Duodenal mucosa (tissue), 2 donors: Measurements from ENCODE around the gene PDE8A.

ENCODE experiments used
- H3K27ac ChIP-seq: one replicate; pipeline ENCODE4 v1.7.0; 2013; ENCODE audit warnings: low read depth, low read length
- H3K27me3 ChIP-seq, 2 donors: one replicate each; pipeline ENCODE4 v1.7.0; 2013; ENCODE audit warnings: low read length in 2 of 2, control low read depth in 1 of 2; ENCODE audit not compliant: insufficient read depth in 2 of 2, control insufficient read depth in 1 of 2
- H3K36me3 ChIP-seq, 2 donors: one replicate each; pipeline ENCODE4 v1.7.0; 2013; ENCODE audit warnings: low read length in 2 of 2, control low read depth in 1 of 2; ENCODE audit not compliant: insufficient read depth in 2 of 2, control insufficient read depth in 1 of 2
- H3K4me1 ChIP-seq, 2 donors: one replicate each; pipeline ENCODE4 v1.7.0; 2013; ENCODE audit warnings: low read length in 2 of 2, control low read depth in 1 of 2; ENCODE audit not compliant: insufficient read depth in 2 of 2, control insufficient read depth in 1 of 2
- H3K4me3 ChIP-seq, 2 donors: one replicate each; pipeline ENCODE4 v1.7.0; 2013; ENCODE audit warnings: low read length in 2 of 2, low read depth in 1 of 2
- H3K9ac ChIP-seq, 2 donors: one replicate each; pipeline ENCODE4 v1.7.0; 2013; ENCODE audit warnings: low read length in 2 of 2, low read depth in 1 of 2
- H3K9me3 ChIP-seq, 2 donors: one replicate each; pipeline ENCODE4 v1.7.0; 2013; ENCODE audit warnings: low read length in 2 of 2, control low read depth in 1 of 2; ENCODE audit not compliant: control insufficient read depth in 1 of 2

The PDE8A gene

DNA sequence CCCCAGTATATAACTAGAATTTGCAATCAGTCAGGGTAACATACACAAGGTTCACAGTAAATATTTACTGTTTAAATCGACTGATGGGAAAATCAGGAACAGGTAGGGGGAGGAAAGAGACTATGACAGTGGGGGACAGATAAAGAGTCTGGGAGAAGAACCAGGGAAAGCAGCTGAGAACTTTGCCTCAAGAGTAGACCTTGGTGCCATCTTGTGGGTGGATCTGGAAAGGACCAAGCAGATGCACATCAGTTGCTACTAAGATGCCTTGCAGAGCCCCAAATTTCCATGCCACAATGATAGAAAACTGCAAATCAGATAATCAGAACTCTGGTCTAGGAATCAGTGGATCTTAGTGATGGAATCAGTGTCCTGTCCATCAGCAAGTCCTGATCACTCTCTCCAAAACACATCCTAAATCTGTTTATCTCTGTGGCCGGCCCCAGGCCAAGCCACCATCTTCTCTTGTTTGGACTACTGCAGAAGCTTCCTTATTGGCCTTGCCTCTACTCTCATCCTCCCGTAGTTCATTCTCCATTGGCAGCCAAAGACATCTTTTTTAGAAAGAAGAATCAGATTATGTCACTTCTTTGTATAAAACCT, 62.7 kb downstream of the PDE8A start:
- H3K36me3 ChIP-seq: no peaks in the 10 kb centered on the region

DNA sequence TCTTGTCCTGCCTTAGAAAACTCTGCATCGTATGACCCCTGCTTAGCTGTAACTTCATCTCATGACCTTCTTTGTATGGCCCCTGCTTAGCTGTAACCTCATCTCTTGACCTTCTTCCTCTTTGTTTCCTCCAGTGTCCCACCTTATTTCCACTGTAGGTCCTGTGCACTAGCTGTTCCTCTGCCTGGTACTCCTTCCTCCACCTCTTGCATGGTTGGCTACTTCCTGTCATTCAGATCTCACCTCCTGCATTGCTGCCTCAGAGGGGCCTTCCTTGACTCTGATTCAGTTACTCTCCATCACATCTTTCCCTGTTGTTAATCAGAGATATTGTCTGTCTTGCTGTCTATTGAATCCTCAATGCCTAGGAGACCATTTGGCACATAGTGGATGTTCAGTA, 63.2 kb downstream of the PDE8A start:
- Histone ChIP-seq H3K27me3 (no peaks in the 10 kb centered on the region), H3K4me3 (no peak overlapping the region), H3K9me3 (no peaks in the 10 kb centered on the region), H3K36me3 (no peaks in the 10 kb centered on the region), H3K4me1 (peaks cover 0 to 7% of the 10 kb centered on the region in 2 donors), H3K9ac (no peak overlapping the region), H3K27ac (no peak overlapping the region)

More for the DNA sequence above, 62.7 kb downstream of the PDE8A start:
- Histone ChIP-seq H3K9me3 (no peaks in the 10 kb centered on the region), H3K4me1 (peaks cover 0 to 7% of the 10 kb centered on the region in 2 donors), H3K9ac (no peak overlapping the region), H3K4me3 (no peak overlapping the region), H3K27me3 (no peaks in the 10 kb centered on the region), H3K27ac (no peak overlapping the region)

DNA sequence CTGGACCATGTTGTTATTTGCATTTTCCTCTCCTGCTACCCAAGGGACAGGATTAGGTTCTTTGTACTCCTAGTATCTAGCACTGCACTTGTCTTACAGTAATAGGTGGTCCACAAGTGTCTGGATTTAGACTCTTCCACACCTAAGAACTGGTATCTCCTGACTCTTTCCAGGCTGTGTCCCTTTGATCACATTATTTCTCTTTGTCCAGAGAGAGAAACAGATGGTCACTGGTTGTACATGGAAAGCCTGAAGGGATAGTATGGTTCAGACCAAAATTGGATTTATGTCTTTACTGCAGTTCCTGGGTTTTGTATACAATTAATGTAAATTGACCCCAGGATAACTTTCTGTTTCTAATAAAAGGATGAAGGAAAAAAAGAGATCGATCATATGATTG, 64.0 kb downstream of the PDE8A start:
- no peak overlapping the region for H3K9ac ChIP-seq
- peaks cover 0 to 7% of the 10 kb centered on the region in 2 donors for H3K4me1 ChIP-seq
- no peaks in the 10 kb centered on the region for H3K9me3 ChIP-seq
- no peaks in the 10 kb centered on the region for H3K27me3 ChIP-seq
- no peak overlapping the region for H3K4me3 ChIP-seq
- no peak overlapping the region for H3K27ac ChIP-seq
- no peaks in the 10 kb centered on the region for H3K36me3 ChIP-seq

DNA sequence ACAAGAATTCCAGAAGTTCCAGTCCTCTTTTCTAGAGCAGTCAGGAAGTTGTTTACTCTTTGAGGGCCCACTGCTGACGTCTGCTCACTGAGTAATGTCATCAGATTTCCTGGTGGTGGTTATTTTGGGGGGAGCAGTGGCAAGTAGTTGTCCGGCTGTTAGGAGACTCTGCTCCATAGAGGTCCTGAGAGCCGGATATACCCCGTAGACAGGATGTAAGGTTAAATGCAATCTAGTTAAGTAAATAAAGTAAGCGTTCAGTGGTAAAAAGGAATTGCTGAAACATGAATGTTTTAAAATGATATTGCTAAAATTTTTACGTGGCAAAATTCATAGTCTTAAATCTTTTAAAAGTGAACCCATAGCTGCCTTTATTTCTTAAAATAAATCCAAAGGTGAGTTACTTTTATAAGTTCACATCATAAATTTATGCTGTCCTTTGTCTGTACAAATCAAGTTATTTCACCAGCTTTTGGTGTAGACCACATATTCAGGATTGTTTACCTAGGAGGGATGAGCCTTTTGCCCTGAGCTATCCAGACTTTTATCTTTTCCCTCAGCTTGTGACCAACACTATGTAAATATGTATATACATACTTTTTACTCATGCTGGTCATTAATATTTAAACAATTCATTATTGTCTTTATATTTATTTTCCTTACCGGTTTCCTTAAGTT, 65.8 kb downstream of the PDE8A start:
- no peak overlapping the region for H3K27ac ChIP-seq
- no peaks in the 10 kb centered on the region for H3K27me3 ChIP-seq
- no peak overlapping the region for H3K4me3 ChIP-seq
- H3K36me3 ChIP-seq: no peaks in the 10 kb centered on the region
- no peak overlapping the region for H3K9ac ChIP-seq
- H3K9me3 ChIP-seq: no peaks in the 10 kb centered on the region
- peaks cover 0 to 7% of the 10 kb centered on the region in 2 donors for H3K4me1 ChIP-seq

DNA sequence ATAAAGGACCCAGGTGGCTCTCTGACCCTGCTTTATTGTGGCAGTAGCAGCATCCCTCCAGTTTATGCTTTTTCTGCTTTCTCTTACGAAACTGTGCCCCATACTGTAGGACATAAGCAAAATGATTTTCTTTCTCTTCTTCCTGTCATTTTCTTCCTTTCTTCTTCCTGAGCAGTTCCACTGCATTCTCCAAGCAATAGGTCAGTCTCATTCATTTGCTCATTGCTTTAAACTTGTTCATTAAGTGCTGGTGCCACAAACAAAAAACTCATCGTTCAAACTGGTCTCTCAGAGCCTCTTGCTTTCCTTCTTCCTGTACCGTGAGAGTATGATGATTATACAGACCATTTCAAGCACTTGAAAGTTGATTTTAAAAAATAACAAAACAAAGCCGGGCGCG, 66.8 kb downstream of the PDE8A start:
- Histone ChIP-seq H3K27ac (no peak overlapping the region), H3K4me1 (peaks cover 0 to 7% of the 10 kb centered on the region in 2 donors), H3K9me3 (no peaks in the 10 kb centered on the region), H3K36me3 (no peaks in the 10 kb centered on the region), H3K9ac (no peak overlapping the region), H3K4me3 (no peak overlapping the region), H3K27me3 (no peaks in the 10 kb centered on the region)

DNA sequence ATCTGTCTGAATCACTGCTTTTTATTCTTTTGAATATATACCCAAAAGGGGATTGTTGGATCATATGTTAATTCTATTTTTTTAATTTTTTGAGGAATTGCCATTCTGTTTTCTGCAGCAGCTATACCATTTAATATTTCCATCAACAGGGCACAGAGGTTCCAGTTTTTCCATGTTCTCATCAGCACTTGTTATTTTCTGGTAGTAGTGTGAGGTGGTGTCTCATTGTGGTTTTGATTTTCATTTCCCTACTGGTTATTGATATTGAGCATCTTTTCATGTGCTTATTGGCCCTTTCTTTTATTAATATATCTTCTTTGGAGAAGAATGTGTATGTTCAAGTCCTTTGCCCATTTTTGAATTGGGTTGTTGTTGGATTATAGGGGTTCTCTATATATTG, 68.1 kb downstream of the PDE8A start:
- H3K9ac ChIP-seq: no peak overlapping the region
- no peaks in the 10 kb centered on the region for H3K27me3 ChIP-seq
- H3K4me1 ChIP-seq: peaks cover 0 to 7% of the 10 kb centered on the region in 2 donors
- no peak overlapping the region for H3K4me3 ChIP-seq
- H3K36me3 ChIP-seq: no peaks in the 10 kb centered on the region
- no peaks in the 10 kb centered on the region for H3K9me3 ChIP-seq
- no peak overlapping the region for H3K27ac ChIP-seq

DNA sequence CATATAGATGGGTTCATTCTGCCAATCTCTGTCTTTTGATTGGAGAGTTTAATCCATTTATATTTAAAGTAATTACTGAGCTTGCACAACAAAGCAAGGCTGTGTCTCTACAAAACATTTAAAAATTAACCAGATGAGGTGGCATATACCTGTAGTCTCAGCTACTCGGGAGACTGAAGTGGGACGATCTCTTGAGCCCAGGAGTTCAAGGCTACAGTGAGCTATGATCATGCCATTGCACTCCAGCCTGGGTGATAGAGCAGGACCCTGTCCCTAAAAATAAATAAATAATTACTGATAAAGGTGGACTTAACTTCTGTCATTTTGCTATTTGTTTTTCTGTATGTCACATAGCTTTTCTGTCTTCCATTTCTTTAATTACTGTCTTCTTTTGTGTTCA, 78.1 kb downstream of the PDE8A start:
- Histone ChIP-seq H3K4me3 (no peak overlapping the region), H3K9me3 (peaks cover 0 to 3% of the 10 kb centered on the region in 2 donors), H3K27ac (no peak overlapping the region), H3K9ac (no peak overlapping the region), H3K36me3 (no peaks in the 10 kb centered on the region), H3K27me3 (no peaks in the 10 kb centered on the region), H3K4me1 (no peaks in the 10 kb centered on the region)

DNA sequence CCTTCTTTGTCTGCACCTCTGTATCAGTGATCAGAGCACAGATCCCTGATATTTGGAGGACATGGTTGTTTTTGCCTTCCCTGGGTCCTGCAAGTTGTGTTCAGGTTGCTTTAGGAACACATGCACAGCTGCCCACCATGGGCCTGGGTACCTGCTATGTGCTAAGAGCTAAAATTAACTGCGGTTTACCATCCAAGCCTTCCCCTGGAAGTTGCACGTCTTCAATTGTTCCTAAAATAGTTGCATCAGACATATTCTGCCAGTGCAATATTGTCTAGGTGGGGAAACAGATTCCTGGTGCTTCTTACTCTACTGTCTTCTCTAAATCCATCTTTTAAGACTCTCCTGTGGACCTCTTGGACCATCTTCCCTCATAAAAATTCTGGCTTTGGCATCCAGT, 80.9 kb downstream of the PDE8A start:
- no peak overlapping the region for H3K4me3 ChIP-seq
- H3K36me3 ChIP-seq: peaks cover 0 to 5% of the 10 kb centered on the region in 2 donors
- no peaks in the 10 kb centered on the region for H3K9me3 ChIP-seq
- H3K9ac ChIP-seq: no peak overlapping the region
- H3K4me1 ChIP-seq: no peaks in the 10 kb centered on the region
- no peaks in the 10 kb centered on the region for H3K27me3 ChIP-seq
- no peak overlapping the region for H3K27ac ChIP-seq

DNA sequence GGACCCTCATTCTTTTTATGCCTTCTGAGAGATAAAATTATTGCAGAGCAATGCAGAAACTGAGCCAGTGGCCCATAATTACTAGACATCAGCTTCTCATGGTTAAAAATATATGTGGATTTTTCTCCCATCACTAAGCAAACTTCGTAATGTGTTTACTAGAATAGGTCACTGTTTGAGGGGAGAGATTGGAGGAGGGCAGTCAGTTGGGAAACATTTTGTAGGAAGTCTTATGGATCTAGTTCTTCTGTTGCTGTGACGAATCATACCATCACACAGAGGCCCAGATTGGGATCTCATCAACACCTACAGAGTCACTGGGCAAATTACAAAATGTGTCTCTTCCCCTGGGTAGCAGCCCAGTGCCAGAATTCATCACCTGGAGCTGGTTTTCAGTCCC, 81.4 kb downstream of the PDE8A start:
- Histone ChIP-seq H3K9me3 (no peaks in the 10 kb centered on the region), H3K4me1 (no peaks in the 10 kb centered on the region), H3K36me3 (peaks cover 0 to 9% of the 10 kb centered on the region in 2 donors), H3K9ac (no peak overlapping the region), H3K4me3 (no peak overlapping the region), H3K27ac (no peak overlapping the region), H3K27me3 (no peaks in the 10 kb centered on the region)

DNA sequence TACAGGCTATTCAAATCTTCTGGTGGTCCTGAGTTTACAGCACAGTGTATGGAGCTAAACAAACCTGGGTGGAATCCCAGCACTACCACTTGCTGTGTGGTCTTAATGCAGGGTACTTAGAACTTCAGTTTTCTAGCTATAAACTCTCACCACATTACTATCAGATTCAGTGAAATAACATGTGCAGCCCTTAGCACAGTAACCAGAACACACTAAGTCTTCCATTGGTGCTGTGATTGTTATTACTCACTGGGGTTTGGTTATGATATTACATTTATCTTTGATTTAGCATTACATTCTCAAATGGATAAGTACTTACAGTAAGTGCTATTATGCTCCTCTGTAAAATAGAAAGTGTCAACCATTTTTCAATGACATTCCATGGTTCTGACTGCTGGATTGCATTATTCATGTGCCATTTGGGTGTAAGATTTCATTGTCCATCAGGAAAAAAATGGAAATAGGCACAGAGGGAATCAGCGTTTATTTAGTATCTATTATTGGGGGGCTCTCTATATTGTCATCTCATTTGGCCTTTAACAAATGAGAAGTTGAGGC, 81.9 kb downstream of the PDE8A start:
- peaks cover 0 to 14% of the 10 kb centered on the region in 2 donors for H3K36me3 ChIP-seq
- H3K4me1 ChIP-seq: no peaks in the 10 kb centered on the region
- no peak overlapping the region for H3K4me3 ChIP-seq
- H3K27ac ChIP-seq: no peak overlapping the region
- no peak overlapping the region for H3K9ac ChIP-seq
- H3K27me3 ChIP-seq: no peaks in the 10 kb centered on the region
- no peaks in the 10 kb centered on the region for H3K9me3 ChIP-seq
